ENCODE results near the gene TEX54.

Gene TEX54

GRCh38 chr11:62787005-62787759 lies 45.5 kb downstream of the TEX54 start, which contains the start of gene TMEM179B:
TSS of gene TMEM179B (plus strand) at chr11:62787402. CDS start at chr11:62787432, 30 bp downstream.
- peak; percentile 100 for DNase-seq (ENCODE audit: low read depth)

- DNase-seq (ENCODE audit: low read depth) = peak; percentile 89
These were observed 46.2 kb downstream of the TEX54 start for GRCh38 chr11:62786318-62787004.

GRCh38 chr11:62782753-62783152 lies 49.9 kb downstream of the TEX54 start:
- no peak for DNase-seq (ENCODE audit: low read depth)
